Thyroid gland (tissue), 4 donors: ENCODE data around the gene KCNMA1.

ENCODE experiments used
- POLR2A ChIP-seq, 2 donors: fragments of 450-650 bp; IDR thresholded peaks; one replicate each; pipeline ENCODE4 v1.6.1; 2017; ENCODE audit warnings: antibody characterized with exemption in 2 of 2, mild to moderate bottlenecking in 2 of 2, moderate library complexity in 1 of 2
- TF ChIP-seq, protein P1 (sequence below), 6 experiments: fragments of 200-600 bp in 3 of 6; fragments of 450-650 bp in 3 of 6; sonication (generic) in 3 of 6; IDR thresholded peaks; one replicate each; pipeline ENCODE4 v1.5.1; 2016 to 2019; ENCODE audit warnings: antibody characterized with exemption in 6 of 6, mild to moderate bottlenecking in 2 of 6, inconsistent platforms in 1 of 6, moderate library complexity in 1 of 6

DNA sequence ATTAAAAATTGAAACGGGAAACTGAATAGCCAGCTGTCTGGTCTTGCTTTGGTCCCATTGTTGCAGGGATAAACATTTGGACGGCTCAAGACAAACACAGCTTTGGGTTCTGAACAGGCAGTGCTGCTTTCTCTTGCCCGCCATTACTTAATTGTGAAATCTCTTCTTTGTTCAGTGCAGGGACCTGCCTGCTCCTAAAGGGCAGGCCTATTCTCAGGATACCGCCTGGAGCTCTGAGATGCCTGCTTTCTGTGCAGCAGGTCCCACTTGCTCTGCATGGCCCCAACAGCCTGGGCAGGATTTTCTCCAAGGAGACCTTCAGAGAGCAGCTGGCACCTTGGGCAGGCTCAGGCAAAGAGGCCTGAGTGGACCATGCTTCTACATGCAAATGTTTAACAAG is 237.6 kb downstream of the KCNMA1 start:
- TF ChIP-seq, protein P1, sequence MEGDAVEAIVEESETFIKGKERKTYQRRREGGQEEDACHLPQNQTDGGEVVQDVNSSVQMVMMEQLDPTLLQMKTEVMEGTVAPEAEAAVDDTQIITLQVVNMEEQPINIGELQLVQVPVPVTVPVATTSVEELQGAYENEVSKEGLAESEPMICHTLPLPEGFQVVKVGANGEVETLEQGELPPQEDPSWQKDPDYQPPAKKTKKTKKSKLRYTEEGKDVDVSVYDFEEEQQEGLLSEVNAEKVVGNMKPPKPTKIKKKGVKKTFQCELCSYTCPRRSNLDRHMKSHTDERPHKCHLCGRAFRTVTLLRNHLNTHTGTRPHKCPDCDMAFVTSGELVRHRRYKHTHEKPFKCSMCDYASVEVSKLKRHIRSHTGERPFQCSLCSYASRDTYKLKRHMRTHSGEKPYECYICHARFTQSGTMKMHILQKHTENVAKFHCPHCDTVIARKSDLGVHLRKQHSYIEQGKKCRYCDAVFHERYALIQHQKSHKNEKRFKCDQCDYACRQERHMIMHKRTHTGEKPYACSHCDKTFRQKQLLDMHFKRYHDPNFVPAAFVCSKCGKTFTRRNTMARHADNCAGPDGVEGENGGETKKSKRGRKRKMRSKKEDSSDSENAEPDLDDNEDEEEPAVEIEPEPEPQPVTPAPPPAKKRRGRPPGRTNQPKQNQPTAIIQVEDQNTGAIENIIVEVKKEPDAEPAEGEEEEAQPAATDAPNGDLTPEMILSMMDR (IDR thresholded peaks at IDR 0.05) = no peak
- TF ChIP-seq POLR2A (IDR thresholded peaks at IDR 0.05) = no peak
